ENCODE measurements around the gene PCLO.

PCLO gene, protein sequence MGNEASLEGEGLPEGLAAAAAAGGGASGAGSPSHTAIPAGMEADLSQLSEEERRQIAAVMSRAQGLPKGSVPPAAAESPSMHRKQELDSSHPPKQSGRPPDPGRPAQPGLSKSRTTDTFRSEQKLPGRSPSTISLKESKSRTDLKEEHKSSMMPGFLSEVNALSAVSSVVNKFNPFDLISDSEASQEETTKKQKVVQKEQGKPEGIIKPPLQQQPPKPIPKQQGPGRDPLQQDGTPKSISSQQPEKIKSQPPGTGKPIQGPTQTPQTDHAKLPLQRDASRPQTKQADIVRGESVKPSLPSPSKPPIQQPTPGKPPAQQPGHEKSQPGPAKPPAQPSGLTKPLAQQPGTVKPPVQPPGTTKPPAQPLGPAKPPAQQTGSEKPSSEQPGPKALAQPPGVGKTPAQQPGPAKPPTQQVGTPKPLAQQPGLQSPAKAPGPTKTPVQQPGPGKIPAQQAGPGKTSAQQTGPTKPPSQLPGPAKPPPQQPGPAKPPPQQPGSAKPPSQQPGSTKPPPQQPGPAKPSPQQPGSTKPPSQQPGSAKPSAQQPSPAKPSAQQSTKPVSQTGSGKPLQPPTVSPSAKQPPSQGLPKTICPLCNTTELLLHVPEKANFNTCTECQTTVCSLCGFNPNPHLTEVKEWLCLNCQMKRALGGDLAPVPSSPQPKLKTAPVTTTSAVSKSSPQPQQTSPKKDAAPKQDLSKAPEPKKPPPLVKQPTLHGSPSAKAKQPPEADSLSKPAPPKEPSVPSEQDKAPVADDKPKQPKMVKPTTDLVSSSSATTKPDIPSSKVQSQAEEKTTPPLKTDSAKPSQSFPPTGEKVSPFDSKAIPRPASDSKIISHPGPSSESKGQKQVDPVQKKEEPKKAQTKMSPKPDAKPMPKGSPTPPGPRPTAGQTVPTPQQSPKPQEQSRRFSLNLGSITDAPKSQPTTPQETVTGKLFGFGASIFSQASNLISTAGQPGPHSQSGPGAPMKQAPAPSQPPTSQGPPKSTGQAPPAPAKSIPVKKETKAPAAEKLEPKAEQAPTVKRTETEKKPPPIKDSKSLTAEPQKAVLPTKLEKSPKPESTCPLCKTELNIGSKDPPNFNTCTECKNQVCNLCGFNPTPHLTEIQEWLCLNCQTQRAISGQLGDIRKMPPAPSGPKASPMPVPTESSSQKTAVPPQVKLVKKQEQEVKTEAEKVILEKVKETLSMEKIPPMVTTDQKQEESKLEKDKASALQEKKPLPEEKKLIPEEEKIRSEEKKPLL (N-terminal part only)

DNA sequence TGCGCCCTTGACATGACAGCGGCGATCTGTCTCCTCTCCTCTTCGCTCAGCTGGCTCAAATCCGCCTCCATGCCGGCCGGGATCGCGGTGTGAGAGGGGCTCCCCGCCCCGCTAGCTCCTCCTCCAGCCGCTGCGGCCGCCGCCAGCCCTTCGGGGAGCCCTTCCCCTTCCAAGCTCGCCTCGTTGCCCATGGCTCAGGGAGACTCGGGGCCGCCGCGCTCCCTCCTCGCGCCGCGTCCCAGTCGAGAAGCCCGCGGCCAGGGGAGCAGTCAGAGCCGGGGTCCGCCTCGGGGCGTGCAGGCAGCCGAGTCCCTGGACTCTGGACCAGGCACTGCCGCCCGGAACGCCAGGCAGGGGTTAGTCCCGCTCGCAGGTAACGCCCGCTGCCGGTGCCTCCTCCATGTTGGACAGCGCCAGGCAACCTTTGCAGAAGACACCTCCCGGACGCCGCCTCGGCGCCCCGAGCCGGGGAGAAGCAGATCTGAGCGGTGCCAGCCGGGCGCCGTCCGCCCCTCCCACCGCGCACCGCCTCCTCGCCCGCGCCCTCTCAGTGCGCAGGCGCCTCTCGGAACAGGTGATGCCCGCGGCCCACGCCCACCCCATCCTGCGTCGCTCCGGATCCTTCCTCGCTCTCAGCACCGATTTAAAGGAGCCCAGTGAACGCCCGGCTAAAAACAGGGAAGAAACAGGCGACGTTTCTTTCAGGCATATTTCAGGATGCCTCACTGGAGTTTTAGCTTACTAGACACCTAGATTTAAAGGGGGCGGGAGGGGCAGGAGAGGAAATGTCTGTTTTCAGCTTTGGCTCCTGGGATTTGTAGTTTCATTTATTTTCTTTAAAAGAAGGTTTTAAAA lies at the start of gene PCLO:
Gene PCLO, minus strand, starts transcription at position 483 of the 855 bp plus-strand sequence. Its CDS starts 292 bp downstream, at position 191.
- peak within 1 kb of the TSS; percentile 64 for H3K4me3 ChIP-seq (ENCODE audit: insufficient read length, low read depth)
- no peaks in the 10 kb centered on the region for H3K4me1 ChIP-seq (ENCODE audit: insufficient read depth, insufficient read length)
- TF ChIP-seq ZNF274 (IDR thresholded peaks at IDR 0.05; ENCODE audit: low read depth, low read length), result no peak
- TF ChIP-seq YY1 (IDR thresholded peaks at IDR 0.05; ENCODE audit: insufficient read depth, insufficient read length), result no peak
- TF ChIP-seq SUZ12 (IDR thresholded peaks at IDR 0.05; ENCODE audit: extremely low read depth, insufficient read depth, insufficient read length), result no peak
- H3K9me3 ChIP-seq (ENCODE audit: insufficient read depth, low read length), result no peaks in the 10 kb centered on the region
- peak; percentile 85 for DNase-seq (ENCODE audit: low read depth, low spot score)
- H3K9ac ChIP-seq (ENCODE audit: insufficient read length, low read depth), result peak within 1 kb of the TSS; percentile 72
- H3K27me3 ChIP-seq (ENCODE audit: insufficient read depth, insufficient read length), result peaks cover 7% of the 10 kb centered on the region
- H3K36me3 ChIP-seq (ENCODE audit: insufficient read depth, insufficient read length, low read length), result no peaks in the 10 kb centered on the region

GRCh38 chr7:83211685-83212084 lies 49.0 kb upstream of the PCLO start:
- TF ChIP-seq YY1 (IDR thresholded peaks at IDR 0.05; ENCODE audit: insufficient read depth, insufficient read length), result no peak
- TF ChIP-seq ZNF274 (IDR thresholded peaks at IDR 0.05; ENCODE audit: low read depth, low read length), result no peak
- TF ChIP-seq SUZ12 (IDR thresholded peaks at IDR 0.05; ENCODE audit: extremely low read depth, insufficient read depth, insufficient read length), result no peak
- no peak overlapping the region for H3K9ac ChIP-seq (ENCODE audit: insufficient read length, low read depth)
- H3K4me3 ChIP-seq (ENCODE audit: insufficient read length, low read depth), result no peak overlapping the region
- no peaks in the 10 kb centered on the region for H3K27me3 ChIP-seq (ENCODE audit: insufficient read depth, insufficient read length)
- no peaks in the 10 kb centered on the region for H3K4me1 ChIP-seq (ENCODE audit: insufficient read depth, insufficient read length)
- H3K36me3 ChIP-seq (ENCODE audit: insufficient read depth, insufficient read length, low read length), result no peaks in the 10 kb centered on the region
- H3K9me3 ChIP-seq (ENCODE audit: insufficient read depth, low read length), result no peaks in the 10 kb centered on the region
- DNase-seq (ENCODE audit: low read depth, low spot score), result peak; percentile 28

- H3K9ac ChIP-seq (ENCODE audit: insufficient read length, low read depth), result no peak overlapping the region
These were observed 47.8 kb upstream of the PCLO start for GRCh38 chr7:83210479-83210878.

DNA sequence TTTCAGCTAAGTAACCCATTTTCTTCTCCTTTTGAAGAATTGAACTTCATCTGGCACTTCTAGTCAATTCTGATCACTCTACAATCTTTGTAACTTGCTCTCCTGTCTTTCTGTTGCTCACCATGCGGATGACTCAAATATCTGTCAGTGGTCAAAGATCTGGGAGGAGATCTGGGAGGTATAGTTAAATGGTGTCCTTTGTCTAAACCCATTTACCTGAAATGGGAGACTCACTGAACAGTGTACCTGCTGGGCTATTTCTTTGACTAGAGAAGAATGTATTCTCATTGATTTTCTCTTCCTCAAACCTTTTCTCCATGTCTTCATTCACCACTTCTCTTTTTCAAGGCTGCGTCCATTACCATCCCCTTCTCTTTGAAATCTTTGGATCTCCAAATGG lies 42.0 kb upstream of the PCLO start:
- H3K9me3 ChIP-seq (ENCODE audit: insufficient read depth, low read length), result no peaks in the 10 kb centered on the region
- H3K36me3 ChIP-seq (ENCODE audit: insufficient read depth, insufficient read length, low read length), result no peaks in the 10 kb centered on the region
- H3K4me3 ChIP-seq (ENCODE audit: insufficient read length, low read depth), result no peak overlapping the region
- H3K27me3 ChIP-seq (ENCODE audit: insufficient read depth, insufficient read length), result no peaks in the 10 kb centered on the region
- TF ChIP-seq SUZ12 (IDR thresholded peaks at IDR 0.05; ENCODE audit: extremely low read depth, insufficient read depth, insufficient read length), result no peak
- no peak for TF ChIP-seq ZNF274 (IDR thresholded peaks at IDR 0.05; ENCODE audit: low read depth, low read length)
- TF ChIP-seq YY1 (IDR thresholded peaks at IDR 0.05; ENCODE audit: insufficient read depth, insufficient read length), result no peak
- no peak for DNase-seq (ENCODE audit: low read depth, low spot score)
- H3K4me1 ChIP-seq (ENCODE audit: insufficient read depth, insufficient read length), result no peaks in the 10 kb centered on the region
- no peak overlapping the region for H3K9ac ChIP-seq (ENCODE audit: insufficient read length, low read depth)

More at GRCh38 chr7:83210479-83210878, 47.8 kb upstream of the PCLO start:
- DNase-seq (ENCODE audit: low read depth, low spot score), result no peak
- H3K36me3 ChIP-seq (ENCODE audit: insufficient read depth, insufficient read length, low read length), result no peaks in the 10 kb centered on the region
- no peaks in the 10 kb centered on the region for H3K27me3 ChIP-seq (ENCODE audit: insufficient read depth, insufficient read length)
- no peaks in the 10 kb centered on the region for H3K4me1 ChIP-seq (ENCODE audit: insufficient read depth, insufficient read length)
- H3K9me3 ChIP-seq (ENCODE audit: insufficient read depth, low read length), result no peaks in the 10 kb centered on the region
- no peak for TF ChIP-seq ZNF274 (IDR thresholded peaks at IDR 0.05; ENCODE audit: low read depth, low read length)
- TF ChIP-seq SUZ12 (IDR thresholded peaks at IDR 0.05; ENCODE audit: extremely low read depth, insufficient read depth, insufficient read length), result no peak
- TF ChIP-seq YY1 (IDR thresholded peaks at IDR 0.05; ENCODE audit: insufficient read depth, insufficient read length), result no peak
- H3K4me3 ChIP-seq (ENCODE audit: insufficient read length, low read depth), result no peak overlapping the region

DNA sequence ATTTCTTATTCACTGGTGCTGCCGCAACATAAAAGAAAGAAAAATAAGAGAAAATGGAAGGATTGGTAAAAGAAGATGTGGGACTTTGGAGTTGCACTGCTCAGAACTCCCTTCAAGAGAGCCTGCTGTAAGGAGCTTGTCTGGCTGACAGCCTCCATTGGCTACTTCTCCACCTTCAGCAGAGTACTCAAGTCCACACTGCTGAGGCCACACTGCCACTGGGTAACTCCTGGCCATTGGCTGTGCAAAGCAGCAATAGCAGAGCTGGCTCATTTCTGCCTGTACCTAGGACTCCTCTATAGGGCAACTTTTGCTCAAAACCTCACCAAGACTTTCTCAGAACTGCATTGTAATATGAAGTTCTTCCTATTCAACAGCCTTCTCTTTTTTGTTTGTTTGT lies 38.7 kb upstream of the PCLO start:
- Histone ChIP-seq H3K4me1 (ENCODE audit: insufficient read depth, insufficient read length) (no peaks in the 10 kb centered on the region), H3K27me3 (ENCODE audit: insufficient read depth, insufficient read length) (no peaks in the 10 kb centered on the region), H3K4me3 (ENCODE audit: insufficient read length, low read depth) (no peak overlapping the region), H3K9me3 (ENCODE audit: insufficient read depth, low read length) (no peaks in the 10 kb centered on the region), H3K36me3 (ENCODE audit: insufficient read depth, insufficient read length, low read length) (no peaks in the 10 kb centered on the region), H3K9ac (ENCODE audit: insufficient read length, low read depth) (no peak overlapping the region)
- no peak for DNase-seq (ENCODE audit: low read depth, low spot score)
- TF ChIP-seq SUZ12 (IDR thresholded peaks at IDR 0.05; ENCODE audit: extremely low read depth, insufficient read depth, insufficient read length) (no peak), ZNF274 (IDR thresholded peaks at IDR 0.05; ENCODE audit: low read depth, low read length) (no peak), YY1 (IDR thresholded peaks at IDR 0.05; ENCODE audit: insufficient read depth, insufficient read length) (no peak)

Measured in NT2/D1 (cell line).